ENCODE data around the gene LPIN2.

LPIN2 gene

DNA sequence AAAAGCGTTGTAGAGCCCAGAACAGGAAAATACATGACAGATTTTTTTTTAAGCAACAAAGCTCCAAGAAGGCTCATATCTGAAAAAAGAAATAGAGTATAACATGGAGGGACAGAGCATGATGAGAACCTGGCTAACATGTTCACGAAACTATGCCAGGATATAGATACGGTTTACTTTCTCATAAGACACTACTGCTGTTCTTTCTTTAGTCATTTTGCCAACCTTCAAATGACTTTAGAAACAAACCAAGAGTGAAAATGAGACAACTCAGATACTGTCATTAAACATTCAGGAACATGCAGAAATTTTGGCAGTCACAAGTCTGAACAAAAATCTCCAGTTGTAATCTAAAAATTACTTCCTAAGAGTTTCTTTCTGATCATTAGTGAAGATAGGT, 14.3 kb downstream of the LPIN2 start:
- Histone ChIP-seq H3K4me3 (ENCODE audit: low read depth, low read length) (no peak overlapping the region), H3K9me3 (ENCODE audit: severe bottlenecking) (no peaks in the 10 kb centered on the region), H3K27ac (no peak overlapping the region), H3K36me3 (peaks cover 3% of the 10 kb centered on the region; the same call in 1 of the 2 replicates), H3K27me3 (ENCODE audit: insufficient read depth, low read depth, severe bottlenecking) (no peaks in the 10 kb centered on the region)
- TF ChIP-seq, protein P1, sequence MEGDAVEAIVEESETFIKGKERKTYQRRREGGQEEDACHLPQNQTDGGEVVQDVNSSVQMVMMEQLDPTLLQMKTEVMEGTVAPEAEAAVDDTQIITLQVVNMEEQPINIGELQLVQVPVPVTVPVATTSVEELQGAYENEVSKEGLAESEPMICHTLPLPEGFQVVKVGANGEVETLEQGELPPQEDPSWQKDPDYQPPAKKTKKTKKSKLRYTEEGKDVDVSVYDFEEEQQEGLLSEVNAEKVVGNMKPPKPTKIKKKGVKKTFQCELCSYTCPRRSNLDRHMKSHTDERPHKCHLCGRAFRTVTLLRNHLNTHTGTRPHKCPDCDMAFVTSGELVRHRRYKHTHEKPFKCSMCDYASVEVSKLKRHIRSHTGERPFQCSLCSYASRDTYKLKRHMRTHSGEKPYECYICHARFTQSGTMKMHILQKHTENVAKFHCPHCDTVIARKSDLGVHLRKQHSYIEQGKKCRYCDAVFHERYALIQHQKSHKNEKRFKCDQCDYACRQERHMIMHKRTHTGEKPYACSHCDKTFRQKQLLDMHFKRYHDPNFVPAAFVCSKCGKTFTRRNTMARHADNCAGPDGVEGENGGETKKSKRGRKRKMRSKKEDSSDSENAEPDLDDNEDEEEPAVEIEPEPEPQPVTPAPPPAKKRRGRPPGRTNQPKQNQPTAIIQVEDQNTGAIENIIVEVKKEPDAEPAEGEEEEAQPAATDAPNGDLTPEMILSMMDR (IDR thresholded peaks at IDR 0.05; ENCODE audit: low read depth, low read length) = no peak
- DNase-seq = no peak

DNA sequence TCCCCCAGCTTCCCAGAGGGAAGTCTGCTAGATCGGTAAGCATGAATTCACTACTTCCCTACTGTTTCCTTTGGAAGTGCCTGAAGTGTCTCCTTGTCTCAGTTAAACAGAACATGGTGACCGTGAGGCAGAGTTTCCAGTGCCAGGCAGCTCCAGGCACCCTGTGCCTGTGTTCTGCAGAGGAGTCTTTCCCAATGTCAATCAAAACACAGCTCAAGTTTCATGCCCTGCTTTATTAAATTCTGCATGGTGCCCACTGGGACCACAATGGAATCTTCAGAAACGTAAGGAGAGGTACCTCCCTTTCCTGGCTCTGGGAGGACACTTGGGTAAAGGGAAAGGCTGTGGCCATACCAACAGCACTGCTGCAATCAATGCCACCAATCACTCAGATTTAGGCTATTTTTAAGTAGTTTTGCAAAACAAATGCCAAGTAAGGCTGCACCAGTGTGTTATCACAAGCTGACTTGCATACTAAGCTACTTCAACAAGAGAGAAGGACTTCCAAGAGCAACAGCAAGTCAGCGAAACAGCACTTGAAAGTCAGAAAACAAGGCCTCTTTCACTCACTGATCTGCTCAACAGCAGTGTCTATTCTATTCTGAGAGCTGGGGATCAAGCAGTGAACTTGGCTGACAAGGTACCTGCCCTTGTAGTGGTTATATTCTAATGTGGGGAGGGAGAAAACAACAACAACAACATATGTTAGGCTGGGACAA, 14.9 kb downstream of the LPIN2 start:
- DNase-seq = no peak
- TF ChIP-seq, protein P1 (IDR thresholded peaks at IDR 0.05; ENCODE audit: low read depth, low read length) = no peak
- Histone ChIP-seq H3K36me3 (no peaks in the 10 kb centered on the region), H3K27me3 (ENCODE audit: insufficient read depth, low read depth, severe bottlenecking) (no peaks in the 10 kb centered on the region), H3K9me3 (ENCODE audit: severe bottlenecking) (no peaks in the 10 kb centered on the region), H3K27ac (no peak overlapping the region), H3K4me3 (ENCODE audit: low read depth, low read length) (no peak overlapping the region)

GRCh38 chr18:2997429-2997828, 15.5 kb downstream of the LPIN2 start:
- H3K4me3 ChIP-seq (ENCODE audit: low read depth, low read length) = no peak overlapping the region
- H3K36me3 ChIP-seq = no peaks in the 10 kb centered on the region
- no peaks in the 10 kb centered on the region for H3K9me3 ChIP-seq (ENCODE audit: severe bottlenecking)
- H3K27ac ChIP-seq = no peak overlapping the region
- TF ChIP-seq, protein P1 (IDR thresholded peaks at IDR 0.05; ENCODE audit: low read depth, low read length) = no peak
- no peaks in the 10 kb centered on the region for H3K27me3 ChIP-seq (ENCODE audit: insufficient read depth, low read depth, severe bottlenecking)
- DNase-seq = no peak

- TF ChIP-seq, protein P1 (IDR thresholded peaks at IDR 0.05; ENCODE audit: low read depth, low read length) = peak; percentile 32; the same call in 1 of the 2 replicates
- DNase-seq = no peak
- Histone ChIP-seq H3K36me3 (no peaks in the 10 kb centered on the region), H3K27me3 (ENCODE audit: insufficient read depth, low read depth, severe bottlenecking) (no peaks in the 10 kb centered on the region), H3K9me3 (ENCODE audit: severe bottlenecking) (no peaks in the 10 kb centered on the region), H3K27ac (no peak overlapping the region), H3K4me3 (ENCODE audit: low read depth, low read length) (no peak overlapping the region)
Observed at GRCh38 chr18:2994603-2995432, 18.1 kb downstream of the LPIN2 start.

GRCh38 chr18:2994020-2994589, 18.8 kb downstream of the LPIN2 start:
- Histone ChIP-seq H3K27ac (no peak overlapping the region), H3K4me3 (ENCODE audit: low read depth, low read length) (no peak overlapping the region), H3K27me3 (ENCODE audit: insufficient read depth, low read depth, severe bottlenecking) (no peaks in the 10 kb centered on the region), H3K9me3 (ENCODE audit: severe bottlenecking) (no peaks in the 10 kb centered on the region), H3K36me3 (no peaks in the 10 kb centered on the region)
- TF ChIP-seq, protein P1 (IDR thresholded peaks at IDR 0.05; ENCODE audit: low read depth, low read length) = no peak
- DNase-seq = no peak
